ENCODE results near the gene SLC6A9. TPM values are rescaled to one million over a fixed set of nuclear protein-coding genes. Genes with fewer than 3 reads are reported as not detected.

The SLC6A9 gene
- total RNA-seq, 1 experiment from 2014 or later: 45.0 TPM

DNA sequence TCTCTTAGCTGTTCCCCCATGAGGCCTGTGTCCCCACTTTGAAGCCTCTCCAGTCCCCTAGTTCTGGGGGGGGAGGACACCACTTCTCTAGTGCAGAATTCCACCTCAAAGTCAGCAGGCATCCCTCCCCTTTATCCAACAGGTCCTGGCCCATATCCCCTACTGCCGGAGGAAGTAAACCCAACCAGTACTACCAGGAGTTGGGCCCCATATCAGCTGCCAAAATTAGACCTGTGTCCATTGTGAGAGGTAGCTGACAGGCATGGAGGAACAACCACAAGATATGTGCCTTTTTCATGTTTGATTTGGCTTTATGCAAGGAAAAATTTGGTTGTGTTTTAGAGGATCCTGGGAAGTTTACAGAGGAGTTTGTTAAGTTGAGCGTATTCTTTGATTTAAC, 22.1 kb upstream of the SLC6A9 start:
- Mint-ChIP-seq H3K9me3 (ENCODE audit: unreplicated experiment) (no peaks in the 10 kb centered on the region), H3K4me1 (ENCODE audit: low read depth, unreplicated experiment) (no peaks in the 10 kb centered on the region), H3K27me3 (ENCODE audit: insufficient read depth, unreplicated experiment) (no peaks in the 10 kb centered on the region), H3K36me3 (ENCODE audit: insufficient read depth, unreplicated experiment) (no peaks in the 10 kb centered on the region), H3K27ac (ENCODE audit: unreplicated experiment) (no peak overlapping the region), H3K4me3 (ENCODE audit: unreplicated experiment) (no peak overlapping the region)
- H3K4me3 ChIP-seq (ENCODE audit: low read depth, low read length): no peak overlapping the region
- no peaks in the 10 kb centered on the region for H3K27me3 ChIP-seq (replicated peaks; ENCODE audit: control insufficient read depth, insufficient read depth, low read length)
- POLR2A ChIA-PET: no interaction called here
- BruUV-seq (replicated peaks): no TSS peak
- intact Hi-C loops (cut with micrococcal nuclease; ENCODE audit: unreplicated experiment): no loop called here
- H3K9me3 ChIP-seq: no peaks in the 10 kb centered on the region
- no peak for DNase-seq
- CTCF ChIA-PET: no interaction called here
- TF ChIP-seq, protein P1, sequence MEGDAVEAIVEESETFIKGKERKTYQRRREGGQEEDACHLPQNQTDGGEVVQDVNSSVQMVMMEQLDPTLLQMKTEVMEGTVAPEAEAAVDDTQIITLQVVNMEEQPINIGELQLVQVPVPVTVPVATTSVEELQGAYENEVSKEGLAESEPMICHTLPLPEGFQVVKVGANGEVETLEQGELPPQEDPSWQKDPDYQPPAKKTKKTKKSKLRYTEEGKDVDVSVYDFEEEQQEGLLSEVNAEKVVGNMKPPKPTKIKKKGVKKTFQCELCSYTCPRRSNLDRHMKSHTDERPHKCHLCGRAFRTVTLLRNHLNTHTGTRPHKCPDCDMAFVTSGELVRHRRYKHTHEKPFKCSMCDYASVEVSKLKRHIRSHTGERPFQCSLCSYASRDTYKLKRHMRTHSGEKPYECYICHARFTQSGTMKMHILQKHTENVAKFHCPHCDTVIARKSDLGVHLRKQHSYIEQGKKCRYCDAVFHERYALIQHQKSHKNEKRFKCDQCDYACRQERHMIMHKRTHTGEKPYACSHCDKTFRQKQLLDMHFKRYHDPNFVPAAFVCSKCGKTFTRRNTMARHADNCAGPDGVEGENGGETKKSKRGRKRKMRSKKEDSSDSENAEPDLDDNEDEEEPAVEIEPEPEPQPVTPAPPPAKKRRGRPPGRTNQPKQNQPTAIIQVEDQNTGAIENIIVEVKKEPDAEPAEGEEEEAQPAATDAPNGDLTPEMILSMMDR (IDR thresholded peaks at IDR 0.05; ENCODE audit: insufficient read depth in 1 of 2, low read depth in 1 of 2, low read length in 1 of 2, severe bottlenecking in 1 of 2, unreplicated experiment in 1 of 2): no peak
- H3K4me1 ChIP-seq: peaks cover 5% of the 10 kb centered on the region; the same call in 1 of the 2 replicates
- no peaks in the 10 kb centered on the region for H3K36me3 ChIP-seq (ENCODE audit: control insufficient read depth, insufficient read depth, low read length)

DNA sequence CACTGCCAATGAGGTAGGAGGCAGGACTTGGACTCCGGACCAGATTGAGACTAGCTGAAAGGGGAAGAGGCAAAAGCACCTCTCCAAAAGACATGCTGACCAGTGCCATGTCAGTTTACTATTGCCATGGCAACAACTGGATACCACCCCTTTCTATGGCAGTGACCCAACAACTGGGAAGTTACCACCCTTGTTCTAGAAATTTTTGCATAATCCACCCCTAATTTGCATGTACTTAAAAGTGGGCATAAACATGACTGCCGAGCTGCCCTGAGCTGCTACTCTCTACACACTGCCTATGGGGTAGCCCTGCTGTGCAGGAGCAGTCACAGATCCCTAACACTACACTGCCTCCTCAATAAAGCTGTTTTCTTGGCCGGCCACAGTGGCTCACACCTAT, 19.0 kb upstream of the SLC6A9 start:
- POLR2A ChIA-PET: no interaction called here

DNA sequence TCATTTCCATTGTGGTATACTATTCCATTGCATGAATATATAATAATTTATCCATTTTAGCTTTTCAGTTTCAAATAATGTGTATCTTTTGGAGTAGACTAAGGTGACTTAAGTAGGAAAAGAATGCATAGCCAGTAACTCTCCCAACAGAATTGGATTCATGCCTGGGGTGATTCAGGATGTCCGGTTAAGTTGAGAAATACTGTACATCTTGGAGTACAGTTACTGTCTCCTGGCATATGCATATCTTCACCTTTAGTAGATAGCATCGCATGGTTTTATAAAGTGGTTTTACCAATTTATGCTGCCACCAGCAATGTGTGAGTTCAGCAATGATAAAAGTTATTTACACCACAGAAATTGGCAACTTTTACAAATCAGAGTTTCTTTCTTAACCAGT, 18.6 kb upstream of the SLC6A9 start:
- CTCF ChIA-PET: interaction anchor here (1.9 kb wide), 1 partner anchor 14 kb away, joined by 6 read pairs; no protein-coding TSS in a partner anchor
- TF ChIP-seq, protein P1 (IDR thresholded peaks at IDR 0.05; ENCODE audit: insufficient read depth in 1 of 2, low read depth in 1 of 2, low read length in 1 of 2, severe bottlenecking in 1 of 2, unreplicated experiment in 1 of 2): no peak
- intact Hi-C loops (cut with micrococcal nuclease; ENCODE audit: unreplicated experiment): no loop called here
- Histone ChIP-seq H3K4me1 (peaks cover 9% of the 10 kb centered on the region; the same call in 1 of the 2 replicates), H3K36me3 (ENCODE audit: control insufficient read depth, insufficient read depth, low read length) (no peaks in the 10 kb centered on the region), H3K9me3 (no peaks in the 10 kb centered on the region), H3K27me3 (replicated peaks; ENCODE audit: control insufficient read depth, insufficient read depth, low read length) (no peaks in the 10 kb centered on the region), H3K4me3 (ENCODE audit: low read depth, low read length) (no peak overlapping the region)
- Mint-ChIP-seq H3K36me3 (ENCODE audit: insufficient read depth, unreplicated experiment) (no peaks in the 10 kb centered on the region), H3K4me3 (ENCODE audit: unreplicated experiment) (no peak overlapping the region), H3K9me3 (ENCODE audit: unreplicated experiment) (no peaks in the 10 kb centered on the region), H3K27ac (ENCODE audit: unreplicated experiment) (no peak overlapping the region), H3K27me3 (ENCODE audit: insufficient read depth, unreplicated experiment) (no peaks in the 10 kb centered on the region), H3K4me1 (ENCODE audit: low read depth, unreplicated experiment) (peaks cover 10% of the 10 kb centered on the region)
- no TSS peak for BruUV-seq (replicated peaks)
- POLR2A ChIA-PET: no interaction called here
- no peak for DNase-seq

More for the DNA sequence above, 19.0 kb upstream of the SLC6A9 start:
- Mint-ChIP-seq H3K4me1 (ENCODE audit: low read depth, unreplicated experiment) (peaks cover 10% of the 10 kb centered on the region), H3K27ac (ENCODE audit: unreplicated experiment) (no peak overlapping the region), H3K36me3 (ENCODE audit: insufficient read depth, unreplicated experiment) (no peaks in the 10 kb centered on the region), H3K27me3 (ENCODE audit: insufficient read depth, unreplicated experiment) (no peaks in the 10 kb centered on the region), H3K9me3 (ENCODE audit: unreplicated experiment) (no peaks in the 10 kb centered on the region), H3K4me3 (ENCODE audit: unreplicated experiment) (no peak overlapping the region)
- intact Hi-C loops (cut with micrococcal nuclease; ENCODE audit: unreplicated experiment): no loop called here
- BruUV-seq (replicated peaks): no TSS peak
- TF ChIP-seq, protein P1 (IDR thresholded peaks at IDR 0.05; ENCODE audit: insufficient read depth in 1 of 2, low read depth in 1 of 2, low read length in 1 of 2, severe bottlenecking in 1 of 2, unreplicated experiment in 1 of 2): no peak
- Histone ChIP-seq H3K9me3 (no peaks in the 10 kb centered on the region), H3K36me3 (ENCODE audit: control insufficient read depth, insufficient read depth, low read length) (no peaks in the 10 kb centered on the region), H3K4me3 (ENCODE audit: low read depth, low read length) (no peak overlapping the region), H3K27me3 (replicated peaks; ENCODE audit: control insufficient read depth, insufficient read depth, low read length) (no peaks in the 10 kb centered on the region), H3K4me1 (peaks cover 9% of the 10 kb centered on the region; the same call in 1 of the 2 replicates)
- no peak for DNase-seq
- CTCF ChIA-PET: no interaction called here

Data from Caco-2 (cell line).